ENCODE results near the gene DPY19L1. TPM values are rescaled to one million over a fixed set of nuclear protein-coding genes. Genes with fewer than 3 reads are reported as not detected.
"Not testable (repeated sequence)": the region's sequence is repeated elsewhere in the genome, so short reads cannot be mapped to it uniquely, and the experiment has no call there.

Gene DPY19L1
- total RNA-seq, 2 experiments from 2014 or later, result 5.8 to 17.6 TPM

- H3K4me1 ChIP-seq (ENCODE audit: insufficient read depth, low read length, poor library complexity, severe bottlenecking); H2AFZ ChIP-seq (ENCODE audit: low read length); POLR2A ChIA-PET; H3K4me3 ChIP-seq (ENCODE audit: low read depth, low read length, poor library complexity, severe bottlenecking); intact Hi-C loops (cut with micrococcal nuclease; ENCODE audit: unreplicated experiment); H3K9me2 ChIP-seq (ENCODE audit: insufficient read depth, low read length); BruUV-seq (replicated peaks); H3K79me2 ChIP-seq (ENCODE audit: insufficient read depth, low read depth, low read length); H3K4me2 ChIP-seq (ENCODE audit: low read length); DNase-seq (ENCODE audit: low spot score); H4K20me1 ChIP-seq (ENCODE audit: insufficient read depth, low read length); H3K36me3 ChIP-seq (ENCODE audit: insufficient read depth, low read length); H3K9me3 ChIP-seq (ENCODE audit: low read length); CTCF ChIA-PET (ENCODE audit: unreplicated experiment); H3K27ac ChIP-seq (ENCODE audit: low read depth, low read length, poor library complexity, severe bottlenecking): not testable (repeated sequence)
These were observed 119.8 kb downstream of the DPY19L1 start for GRCh38 chr7:34917515-34917914.

DNA sequence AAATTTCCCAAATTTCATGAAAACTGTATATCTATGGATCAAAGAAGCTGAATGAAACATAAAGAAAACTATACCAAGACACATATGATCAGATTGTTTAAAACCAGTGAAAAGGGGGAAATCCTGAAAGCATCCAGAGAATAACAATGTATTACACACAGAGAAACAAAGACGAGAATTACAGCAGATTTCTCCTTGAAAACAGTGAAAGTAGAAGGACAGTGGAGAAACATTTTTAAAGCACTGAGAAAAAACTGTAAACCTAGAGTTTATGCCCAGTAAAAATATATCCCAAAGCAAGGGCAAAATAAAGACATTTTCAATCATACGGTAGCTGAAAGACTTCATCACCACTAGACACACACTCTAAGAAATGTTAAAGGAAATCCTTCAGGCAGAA lies 121.0 kb downstream of the DPY19L1 start:
- BruUV-seq (replicated peaks), result no TSS peak
- H4K20me1 ChIP-seq (ENCODE audit: insufficient read depth, low read length), result no peaks in the 10 kb centered on the region
- H3K27ac ChIP-seq (ENCODE audit: low read depth, low read length, poor library complexity, severe bottlenecking), result no peak overlapping the region
- TF ChIP-seq, protein P1, sequence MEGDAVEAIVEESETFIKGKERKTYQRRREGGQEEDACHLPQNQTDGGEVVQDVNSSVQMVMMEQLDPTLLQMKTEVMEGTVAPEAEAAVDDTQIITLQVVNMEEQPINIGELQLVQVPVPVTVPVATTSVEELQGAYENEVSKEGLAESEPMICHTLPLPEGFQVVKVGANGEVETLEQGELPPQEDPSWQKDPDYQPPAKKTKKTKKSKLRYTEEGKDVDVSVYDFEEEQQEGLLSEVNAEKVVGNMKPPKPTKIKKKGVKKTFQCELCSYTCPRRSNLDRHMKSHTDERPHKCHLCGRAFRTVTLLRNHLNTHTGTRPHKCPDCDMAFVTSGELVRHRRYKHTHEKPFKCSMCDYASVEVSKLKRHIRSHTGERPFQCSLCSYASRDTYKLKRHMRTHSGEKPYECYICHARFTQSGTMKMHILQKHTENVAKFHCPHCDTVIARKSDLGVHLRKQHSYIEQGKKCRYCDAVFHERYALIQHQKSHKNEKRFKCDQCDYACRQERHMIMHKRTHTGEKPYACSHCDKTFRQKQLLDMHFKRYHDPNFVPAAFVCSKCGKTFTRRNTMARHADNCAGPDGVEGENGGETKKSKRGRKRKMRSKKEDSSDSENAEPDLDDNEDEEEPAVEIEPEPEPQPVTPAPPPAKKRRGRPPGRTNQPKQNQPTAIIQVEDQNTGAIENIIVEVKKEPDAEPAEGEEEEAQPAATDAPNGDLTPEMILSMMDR (conservative IDR thresholded peaks at IDR 0.05; ENCODE audit: low read length), result no peak
- no peak for TF ChIP-seq EZH2phosphoT487 (IDR thresholded peaks at IDR 0.05; ENCODE audit: borderline replicate concordance, low read depth, low read length)
- no peak overlapping the region for H3K4me3 ChIP-seq (ENCODE audit: low read depth, low read length, poor library complexity, severe bottlenecking)
- ChIA-PET POLR2A (no interaction called here), CTCF (ENCODE audit: unreplicated experiment) (no interaction called here)
- no peaks in the 10 kb centered on the region for H3K4me1 ChIP-seq (ENCODE audit: insufficient read depth, low read length, poor library complexity, severe bottlenecking)
- H3K9me2 ChIP-seq (ENCODE audit: insufficient read depth, low read length), result no peaks in the 10 kb centered on the region
- no peaks in the 10 kb centered on the region for H3K36me3 ChIP-seq (ENCODE audit: insufficient read depth, low read length)
- no peaks in the 10 kb centered on the region for H3K79me2 ChIP-seq (ENCODE audit: insufficient read depth, low read depth, low read length)
- H2AFZ ChIP-seq (ENCODE audit: low read length), result no peak overlapping the region
- no peak overlapping the region for H3K4me2 ChIP-seq (ENCODE audit: low read length)
- no peak for DNase-seq (ENCODE audit: low spot score)
- H3K9me3 ChIP-seq (ENCODE audit: low read length), result no peaks in the 10 kb centered on the region
- intact Hi-C loops (cut with micrococcal nuclease; ENCODE audit: unreplicated experiment), result no loop called here

DNA sequence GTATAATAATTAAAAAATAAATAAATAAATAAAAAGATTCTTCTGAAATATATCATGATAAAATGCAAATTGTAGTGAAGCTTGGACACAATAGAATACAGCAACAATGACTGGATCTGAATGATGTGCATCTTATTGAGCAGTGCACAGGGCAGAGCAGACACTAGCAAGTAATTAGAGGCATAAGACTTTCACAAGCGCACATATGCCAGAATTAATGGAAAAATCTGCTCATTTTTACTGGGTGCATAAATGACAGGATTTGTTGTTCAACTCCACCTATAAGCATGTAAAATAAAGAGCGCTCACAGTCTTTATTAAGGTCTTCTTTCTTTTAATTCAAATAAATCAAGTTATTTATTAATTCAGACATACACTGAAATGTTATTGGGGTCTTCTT lies 125.0 kb downstream of the DPY19L1 start:
- no peaks in the 10 kb centered on the region for H3K4me1 ChIP-seq (ENCODE audit: insufficient read depth, low read length, poor library complexity, severe bottlenecking)
- TF ChIP-seq, protein P1 (conservative IDR thresholded peaks at IDR 0.05; ENCODE audit: low read length), result no peak
- TF ChIP-seq EZH2phosphoT487 (IDR thresholded peaks at IDR 0.05; ENCODE audit: borderline replicate concordance, low read depth, low read length), result no peak
- H3K9me3 ChIP-seq (ENCODE audit: low read length), result no peaks in the 10 kb centered on the region
- no peak overlapping the region for H3K27ac ChIP-seq (ENCODE audit: low read depth, low read length, poor library complexity, severe bottlenecking)
- no peak overlapping the region for H3K4me2 ChIP-seq (ENCODE audit: low read length)
- DNase-seq (ENCODE audit: low spot score), result no peak
- BruUV-seq (replicated peaks), result no TSS peak
- H3K4me3 ChIP-seq (ENCODE audit: low read depth, low read length, poor library complexity, severe bottlenecking), result no peak overlapping the region
- ChIA-PET POLR2A (no interaction called here), CTCF (ENCODE audit: unreplicated experiment) (no interaction called here)
- H3K9me2 ChIP-seq (ENCODE audit: insufficient read depth, low read length), result no peaks in the 10 kb centered on the region
- no peaks in the 10 kb centered on the region for H4K20me1 ChIP-seq (ENCODE audit: insufficient read depth, low read length)
- no peak overlapping the region for H2AFZ ChIP-seq (ENCODE audit: low read length)
- no peaks in the 10 kb centered on the region for H3K36me3 ChIP-seq (ENCODE audit: insufficient read depth, low read length)
- H3K79me2 ChIP-seq (ENCODE audit: insufficient read depth, low read depth, low read length), result no peaks in the 10 kb centered on the region
- intact Hi-C loops (cut with micrococcal nuclease; ENCODE audit: unreplicated experiment), result no loop called here

- H3K4me2 ChIP-seq (ENCODE audit: low read length); H4K20me1 ChIP-seq (ENCODE audit: insufficient read depth, low read length); H3K79me2 ChIP-seq (ENCODE audit: insufficient read depth, low read depth, low read length); BruUV-seq (replicated peaks); H3K36me3 ChIP-seq (ENCODE audit: insufficient read depth, low read length); H2AFZ ChIP-seq (ENCODE audit: low read length); POLR2A ChIA-PET; CTCF ChIA-PET (ENCODE audit: unreplicated experiment); intact Hi-C loops (cut with micrococcal nuclease; ENCODE audit: unreplicated experiment); H3K9me2 ChIP-seq (ENCODE audit: insufficient read depth, low read length); H3K27ac ChIP-seq (ENCODE audit: low read depth, low read length, poor library complexity, severe bottlenecking); H3K4me1 ChIP-seq (ENCODE audit: insufficient read depth, low read length, poor library complexity, severe bottlenecking); DNase-seq (ENCODE audit: low spot score); H3K9me3 ChIP-seq (ENCODE audit: low read length); H3K4me3 ChIP-seq (ENCODE audit: low read depth, low read length, poor library complexity, severe bottlenecking): not testable (repeated sequence)
These were observed 130.9 kb downstream of the DPY19L1 start for GRCh38 chr7:34906266-34906850.

Measured in OCI-LY7 (cell line).